ENCODE measurements around the gene HEPACAM2. TPM values are rescaled to one million over a fixed set of nuclear protein-coding genes. Genes with fewer than 3 reads are reported as not detected.

Gene HEPACAM2
- total RNA-seq, 1 donor from 2014 or later, result not detected

DNA sequence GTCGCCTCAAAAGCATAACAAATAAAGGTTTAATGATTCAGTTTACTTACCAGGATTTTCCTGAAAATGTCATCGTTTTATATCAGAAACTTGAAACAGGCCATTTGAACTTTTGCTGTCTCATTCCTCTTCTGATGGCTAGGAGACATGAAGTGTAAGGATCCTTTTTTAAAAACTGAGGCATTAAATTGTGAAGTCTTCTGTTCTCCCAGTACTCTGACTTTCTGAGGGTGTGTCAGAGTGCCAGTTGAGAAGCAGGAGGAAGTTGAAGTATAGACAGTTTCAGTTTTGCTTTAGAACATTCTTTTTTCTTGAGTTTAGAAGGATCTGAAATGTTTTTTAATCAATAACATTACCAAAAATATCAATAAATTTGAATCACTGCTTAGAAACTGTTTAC, 78.1 kb downstream of the HEPACAM2 start, which contains the start of gene SAMD9L:
SAMD9L (minus strand) TSS at position 242 of the 400 bp plus-strand sequence. CDS start 12,414 bp downstream, outside the sequence.
- DNase-seq (ENCODE audit: low read depth), result peak; percentile 64

DNA sequence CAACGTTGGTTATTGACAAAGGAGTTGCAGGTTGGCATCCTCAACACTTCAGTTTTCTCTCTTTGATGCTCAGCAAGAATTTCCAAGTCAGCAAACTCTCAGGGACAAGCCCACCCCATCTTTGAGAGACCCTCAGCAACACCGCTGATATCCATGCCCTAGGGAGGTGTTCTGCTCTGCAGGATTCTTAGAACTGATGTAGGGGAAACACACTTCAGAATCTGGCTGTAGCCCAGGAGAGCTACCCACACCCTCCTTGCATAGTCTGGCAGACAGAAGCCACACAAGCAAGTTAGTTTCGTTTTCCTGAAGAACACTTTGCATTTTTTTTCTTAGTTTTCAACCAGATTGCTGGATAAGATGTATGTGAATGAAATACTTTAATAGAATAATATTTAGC, 78.9 kb downstream of the HEPACAM2 start:
- peak; percentile 66 for DNase-seq (ENCODE audit: low read depth)

DNA sequence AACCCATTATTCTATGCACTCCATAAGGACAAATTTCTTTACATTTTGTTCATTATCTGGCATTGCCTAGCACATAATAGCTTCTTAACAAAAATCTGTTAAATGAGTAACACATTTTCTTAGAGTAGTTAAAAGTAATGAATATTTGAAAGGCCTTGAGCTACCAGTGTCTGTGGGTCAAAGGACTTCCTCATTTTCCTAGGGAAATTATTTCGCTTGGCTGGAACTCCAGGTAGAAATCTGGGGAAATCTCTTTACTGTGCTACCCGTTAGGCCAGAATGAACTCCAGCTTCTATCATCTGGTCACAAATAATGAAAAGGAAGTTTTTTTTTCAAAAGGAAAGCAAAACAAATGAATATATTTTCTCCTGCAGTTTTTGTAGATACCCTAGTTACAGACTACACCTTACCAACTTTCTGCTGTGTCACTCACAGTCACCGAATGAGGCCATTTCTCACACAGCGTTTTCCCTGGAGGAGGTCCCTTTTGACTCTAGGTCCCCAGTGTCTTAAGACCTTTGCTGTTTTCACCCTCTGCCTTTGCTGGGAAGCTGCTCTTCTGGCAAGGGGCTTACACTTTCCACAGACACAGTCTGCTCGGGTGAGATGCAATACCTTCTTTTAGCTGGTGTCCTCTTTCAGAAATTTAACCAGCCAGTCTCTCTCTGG, 79.7 kb downstream of the HEPACAM2 start:
- peak; percentile 31 for DNase-seq (ENCODE audit: low read depth)

DNA sequence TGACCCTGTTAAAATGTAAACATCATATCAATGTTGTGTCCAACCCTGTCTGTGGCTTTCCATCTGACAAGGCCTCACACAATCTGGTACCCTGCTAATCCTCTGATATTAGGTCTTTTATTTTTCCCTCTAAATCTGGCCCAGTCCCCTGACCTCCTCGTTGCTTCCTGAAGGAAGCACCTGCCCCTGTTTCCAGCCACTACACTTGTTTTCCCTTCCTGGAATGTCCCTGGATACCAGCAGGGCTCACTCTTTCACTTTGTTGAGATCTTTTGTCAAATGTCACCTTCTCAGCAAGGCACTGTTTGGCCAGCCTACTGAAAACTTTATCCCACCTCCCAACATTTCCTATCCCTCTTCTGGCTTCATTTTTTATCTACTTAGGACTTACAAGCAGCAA, 80.2 kb downstream of the HEPACAM2 start:
- no peak for DNase-seq (ENCODE audit: low read depth)

DNA sequence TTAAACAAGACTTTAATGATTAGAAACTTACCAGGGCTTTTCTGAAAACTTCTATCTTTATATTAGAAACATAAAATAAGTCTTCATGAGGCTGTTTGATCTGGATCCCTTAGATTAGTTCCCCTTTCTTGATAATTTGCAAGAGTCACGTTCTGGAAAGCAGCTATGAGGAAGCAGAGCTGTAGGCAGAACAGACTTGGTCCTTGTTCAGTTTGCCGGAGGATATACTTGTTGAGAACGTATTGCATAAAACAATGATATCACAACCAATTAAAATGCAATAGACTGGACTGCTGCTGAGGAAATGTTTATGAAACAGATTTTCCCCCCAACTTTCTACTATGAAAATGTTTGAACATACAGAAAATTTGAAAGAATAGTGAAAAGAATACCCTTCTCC, 80.9 kb downstream of the HEPACAM2 start:
- no peak for DNase-seq (ENCODE audit: low read depth)

DNA sequence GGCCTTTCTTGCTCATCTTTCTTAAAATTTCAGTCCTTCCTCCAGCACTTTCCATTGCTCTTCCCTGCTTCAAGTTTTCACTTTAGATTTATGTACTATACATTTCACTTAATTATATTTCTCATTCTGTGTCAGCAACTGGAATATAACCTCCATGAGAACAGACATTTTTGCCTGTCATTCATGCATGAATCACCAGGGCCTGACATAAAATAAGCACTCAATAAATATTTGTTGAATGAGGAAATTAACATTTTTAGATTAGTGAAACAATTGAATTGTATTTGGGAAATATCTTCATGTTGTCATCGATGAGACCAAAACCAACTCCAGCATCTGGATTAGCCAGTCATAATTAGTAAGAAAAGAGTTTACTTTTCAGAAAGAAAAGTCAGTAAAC, 84.1 kb downstream of the HEPACAM2 start:
- no peak for DNase-seq (ENCODE audit: low read depth)

DNA sequence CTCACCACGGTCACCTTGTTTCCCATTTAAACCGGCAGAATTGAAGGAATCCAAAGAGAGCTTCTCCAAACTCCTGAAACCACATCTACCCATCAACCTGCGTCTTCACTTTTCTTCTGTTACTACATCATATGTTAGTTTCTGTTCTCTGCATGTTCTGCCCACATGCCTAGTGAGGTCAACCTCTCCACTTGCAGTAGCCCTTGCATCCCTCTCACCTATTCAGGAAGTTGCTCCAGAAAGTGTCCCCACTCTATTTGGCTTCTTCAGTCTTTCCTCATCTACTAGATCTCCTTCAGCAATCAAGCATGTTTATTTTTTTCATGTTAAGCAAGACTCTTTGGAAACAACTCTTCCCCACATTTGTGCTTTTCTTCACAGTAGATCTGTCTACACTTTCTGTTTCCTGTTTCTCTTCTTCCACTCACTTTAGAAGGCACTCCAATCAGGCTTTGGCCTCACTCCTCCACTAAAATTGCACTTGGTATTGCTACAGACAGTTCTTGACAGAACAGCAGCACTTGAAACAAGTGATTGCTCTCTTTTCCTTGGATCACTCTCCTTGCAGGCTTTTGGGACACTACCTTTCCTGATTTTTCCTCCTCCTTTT, 85.6 kb downstream of the HEPACAM2 start:
- DNase-seq (ENCODE audit: low read depth), result no peak

DNA sequence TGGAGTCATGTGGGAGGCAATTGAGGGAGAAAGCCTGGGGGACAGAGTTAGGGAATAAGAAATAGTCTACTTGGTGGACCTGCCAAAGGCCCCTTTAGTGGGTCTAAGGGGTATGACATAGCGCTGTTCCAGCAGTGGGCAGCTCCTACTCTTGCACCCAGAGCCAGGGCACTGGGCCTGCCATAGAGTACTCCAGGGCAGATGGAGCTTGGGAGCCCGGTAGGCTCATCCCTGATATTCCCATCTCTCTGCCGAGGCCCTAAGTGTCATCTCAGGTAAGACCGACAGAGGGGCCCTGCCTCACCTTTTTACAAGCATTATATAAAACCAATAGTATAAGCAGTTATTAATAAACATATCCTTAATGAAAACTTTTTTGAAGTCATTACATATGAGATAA, 87.7 kb downstream of the HEPACAM2 start:
- DNase-seq (ENCODE audit: low read depth), result no peak

Other genes with a start within 250 kb of the HEPACAM2 start
- 15.0 and 17.6 TPM in 2 replicates for gene SAMD9, start 108.5 kb downstream of the HEPACAM2 start, total RNA-seq
- gene SAMD9L, start 78.1 kb downstream of the HEPACAM2 start, total RNA-seq, result 25.0 and 27.7 TPM in 2 replicates
- 38.2 and 46.6 TPM in 2 replicates for gene VPS50, start 5.9 kb upstream of the HEPACAM2 start, total RNA-seq